Osteoblast (primary cell): ENCODE data around the gene KDM6B. TPM values are rescaled to one million over a fixed set of nuclear protein-coding genes. Genes with fewer than 3 reads are reported as not detected.

Experiments used
- DNase-seq: peaks from one replicate; pipeline ENCODE4 v3.0.0; 2011; ENCODE audit warnings: low spot score, mixed read lengths; ENCODE audit not compliant: insufficient read length; ENCODE audit errors: missing footprints
- H2AFZ ChIP-seq: 2 replicates; pipeline ENCODE4 v1.6.0; 2011; ENCODE audit warnings: mild to moderate bottlenecking, low read length
- H3K27ac ChIP-seq: 2 replicates; pipeline ENCODE4 v1.5.1; 2011; ENCODE audit warnings: mild to moderate bottlenecking, low read depth, low read length, moderate library complexity
- H3K27me3 ChIP-seq: 2 replicates; pipeline ENCODE4 v1.6.0; 2012; ENCODE audit warnings: mild to moderate bottlenecking, control low read depth, inconsistent platforms, low read length, moderate library complexity; ENCODE audit not compliant: insufficient read depth
- H3K36me3 ChIP-seq: 2 replicates; pipeline ENCODE4 v1.5.1; 2011; ENCODE audit warnings: mild to moderate bottlenecking, low read length, control low read depth, moderate library complexity; ENCODE audit not compliant: insufficient read depth
- H3K4me1 ChIP-seq: 2 replicates; pipeline ENCODE4 v1.5.1; 2011; ENCODE audit warnings: mild to moderate bottlenecking, low read length, control low read depth, moderate library complexity; ENCODE audit not compliant: insufficient read depth
- H3K4me2 ChIP-seq: 2 replicates; pipeline ENCODE4 v1.6.0; 2011; ENCODE audit warnings: mild to moderate bottlenecking, low read length; ENCODE audit not compliant: insufficient read depth
- H3K4me3 ChIP-seq: fragments of 200-600 bp; sonication (generic); 3 replicates; pipeline ENCODE4 v1.5.1; 2012; ENCODE audit warnings: mild to moderate bottlenecking, low read length, inconsistent platforms; ENCODE audit not compliant: insufficient read depth
- H3K79me2 ChIP-seq: 2 replicates; pipeline ENCODE4 v1.6.0; 2012; ENCODE audit warnings: mild to moderate bottlenecking, low read length, control low read depth, inconsistent platforms; ENCODE audit not compliant: insufficient read depth
- H3K9me3 ChIP-seq: 2 replicates; pipeline ENCODE4 v1.5.1; 2011; ENCODE audit warnings: low read depth, low read length, control low read depth
- H4K20me1 ChIP-seq: 2 replicates; pipeline ENCODE4 v1.6.0; 2012; ENCODE audit warnings: mild to moderate bottlenecking, low read length, control low read depth; ENCODE audit not compliant: insufficient read depth
- total RNA-seq: library from RNA; depleted of rRNA; stranded (reverse); fragments of >200 nt; gene quantifications from 2 replicates; pipeline ENCODE4 v1.2.3, GENCODE V29; 2012
- TF ChIP-seq, protein P1 (sequence below): IDR thresholded peaks from 2 replicates; pipeline ENCODE4 v1.5.1; 2011; ENCODE audit warnings: mild to moderate bottlenecking, low read depth, low read length, moderate library complexity; ENCODE audit errors: extremely low read depth

KDM6B gene
- total RNA-seq, 1 donor: 12.3 TPM

DNA sequence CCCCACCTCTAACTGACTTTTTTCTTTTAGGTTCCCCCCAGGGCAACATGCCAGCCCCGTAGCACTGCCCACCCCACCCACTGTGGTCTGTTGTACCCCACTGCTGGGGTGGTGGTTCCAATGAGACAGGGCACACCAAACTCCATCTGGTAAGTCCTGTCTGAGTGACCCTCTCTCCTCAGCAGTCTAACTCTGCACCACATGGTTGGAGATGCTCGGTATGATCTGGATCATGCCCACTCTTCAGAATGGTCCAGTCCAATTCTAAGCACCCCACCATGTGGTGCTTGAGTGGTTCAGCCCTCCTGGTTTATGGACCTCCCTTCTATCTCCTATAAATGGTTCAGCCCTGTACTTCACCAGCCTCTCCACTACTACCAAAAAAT lies 5.9 kb downstream of the KDM6B start:
- H3K4me2 ChIP-seq: no peak overlapping the region
- peak; percentile 91 for DNase-seq
- no peaks in the 10 kb centered on the region for H3K27me3 ChIP-seq
- TF ChIP-seq, protein P1, sequence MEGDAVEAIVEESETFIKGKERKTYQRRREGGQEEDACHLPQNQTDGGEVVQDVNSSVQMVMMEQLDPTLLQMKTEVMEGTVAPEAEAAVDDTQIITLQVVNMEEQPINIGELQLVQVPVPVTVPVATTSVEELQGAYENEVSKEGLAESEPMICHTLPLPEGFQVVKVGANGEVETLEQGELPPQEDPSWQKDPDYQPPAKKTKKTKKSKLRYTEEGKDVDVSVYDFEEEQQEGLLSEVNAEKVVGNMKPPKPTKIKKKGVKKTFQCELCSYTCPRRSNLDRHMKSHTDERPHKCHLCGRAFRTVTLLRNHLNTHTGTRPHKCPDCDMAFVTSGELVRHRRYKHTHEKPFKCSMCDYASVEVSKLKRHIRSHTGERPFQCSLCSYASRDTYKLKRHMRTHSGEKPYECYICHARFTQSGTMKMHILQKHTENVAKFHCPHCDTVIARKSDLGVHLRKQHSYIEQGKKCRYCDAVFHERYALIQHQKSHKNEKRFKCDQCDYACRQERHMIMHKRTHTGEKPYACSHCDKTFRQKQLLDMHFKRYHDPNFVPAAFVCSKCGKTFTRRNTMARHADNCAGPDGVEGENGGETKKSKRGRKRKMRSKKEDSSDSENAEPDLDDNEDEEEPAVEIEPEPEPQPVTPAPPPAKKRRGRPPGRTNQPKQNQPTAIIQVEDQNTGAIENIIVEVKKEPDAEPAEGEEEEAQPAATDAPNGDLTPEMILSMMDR: no peak
- H3K9me3 ChIP-seq: no peaks in the 10 kb centered on the region
- H3K36me3 ChIP-seq: peaks cover 9% of the 10 kb centered on the region
- H3K79me2 ChIP-seq: peaks cover 22% of the 10 kb centered on the region
- H3K4me1 ChIP-seq: peaks cover 44% of the 10 kb centered on the region
- no peak overlapping the region for H3K27ac ChIP-seq
- no peak overlapping the region for H3K4me3 ChIP-seq
- H4K20me1 ChIP-seq: peaks cover 27% of the 10 kb centered on the region
- no peak overlapping the region for H2AFZ ChIP-seq

DNA sequence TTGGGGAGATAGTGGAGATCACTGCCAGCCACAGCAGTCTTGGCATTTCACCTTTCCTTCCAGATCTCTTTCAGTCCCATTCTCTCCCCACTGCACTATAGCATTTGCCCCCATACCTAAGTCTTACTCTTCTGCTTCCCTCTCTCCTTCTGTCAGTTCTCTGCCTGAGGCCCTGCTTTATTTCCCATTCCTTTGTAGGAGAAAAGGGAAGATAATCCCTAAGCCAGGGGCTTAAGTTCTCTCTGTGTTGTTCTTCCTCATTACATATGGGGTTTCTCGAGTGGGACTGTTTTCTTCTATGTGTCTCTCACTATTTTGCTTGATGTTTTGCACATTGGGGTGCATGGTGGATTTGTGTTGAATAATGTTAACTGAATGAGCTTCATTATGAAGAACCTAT lies 6.4 kb downstream of the KDM6B start:
- Histone ChIP-seq H3K4me3 (no peak overlapping the region), H3K79me2 (peaks cover 27% of the 10 kb centered on the region), H4K20me1 (peaks cover 32% of the 10 kb centered on the region), H3K4me2 (no peak overlapping the region), H2AFZ (no peak overlapping the region), H3K27me3 (no peaks in the 10 kb centered on the region), H3K27ac (no peak overlapping the region), H3K4me1 (peaks cover 49% of the 10 kb centered on the region), H3K9me3 (no peaks in the 10 kb centered on the region), H3K36me3 (peaks cover 9% of the 10 kb centered on the region)
- TF ChIP-seq, protein P1: no peak
- DNase-seq: no peak

DNA sequence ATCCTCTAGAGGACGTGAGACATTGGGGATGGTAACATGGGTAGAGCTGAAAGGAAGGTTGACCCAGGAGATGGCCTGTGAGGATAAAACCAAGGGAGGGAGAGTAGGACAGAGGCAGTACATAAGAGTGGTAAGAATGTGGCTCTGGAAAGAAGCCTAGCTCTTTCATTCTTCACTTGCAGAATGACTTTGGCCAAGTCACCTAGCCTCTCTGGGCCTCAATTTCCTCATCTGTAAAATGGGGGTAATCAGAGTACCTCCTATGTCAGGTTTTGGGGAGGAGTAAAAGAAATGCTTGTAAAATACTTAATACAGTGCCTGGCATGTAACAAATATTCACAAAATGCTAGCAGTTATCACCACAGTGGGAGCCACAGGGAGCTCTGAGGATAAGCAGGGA lies 6.9 kb downstream of the KDM6B start:
- Histone ChIP-seq H3K4me1 (peaks cover 52% of the 10 kb centered on the region), H3K36me3 (peaks cover 9% of the 10 kb centered on the region), H3K79me2 (peaks cover 31% of the 10 kb centered on the region), H3K4me2 (peak overlapping the region; percentile 97), H3K27me3 (no peaks in the 10 kb centered on the region), H4K20me1 (peaks cover 36% of the 10 kb centered on the region), H2AFZ (no peak overlapping the region), H3K4me3 (peak overlapping the region; percentile 81), H3K9me3 (no peaks in the 10 kb centered on the region), H3K27ac (peak overlapping the region; percentile 99)
- no peak for DNase-seq
- TF ChIP-seq, protein P1: no peak

DNA sequence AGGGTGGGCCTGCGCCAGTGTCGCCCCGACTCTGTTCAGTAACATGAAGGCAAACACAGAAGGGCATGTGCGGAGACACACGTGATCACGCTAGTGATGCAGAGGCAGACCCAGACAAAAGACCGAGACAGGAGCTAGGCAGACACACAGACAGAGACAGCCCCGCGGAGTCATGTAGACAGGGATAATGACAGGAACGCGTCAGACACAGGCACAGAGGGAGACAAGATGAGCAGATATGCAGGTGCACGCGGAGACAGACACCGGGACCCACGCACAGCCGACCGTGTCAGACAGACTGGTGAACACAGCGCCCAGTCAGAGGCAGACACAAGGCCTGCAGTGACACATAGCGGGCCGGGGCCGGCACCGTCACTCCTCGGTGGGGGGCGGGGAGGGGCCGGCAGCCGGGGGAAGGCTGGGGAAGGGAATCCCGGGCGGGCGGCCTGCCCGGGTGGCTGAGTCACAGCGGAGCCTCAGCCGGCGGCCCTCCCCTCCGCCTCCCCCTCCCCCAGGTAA lies 7.4 kb downstream of the KDM6B start:
- TF ChIP-seq, protein P1: no peak
- peaks cover 52% of the 10 kb centered on the region for H3K4me1 ChIP-seq
- peaks cover 9% of the 10 kb centered on the region for H3K36me3 ChIP-seq
- DNase-seq: peak; percentile 99
- no peaks in the 10 kb centered on the region for H3K9me3 ChIP-seq
- H3K79me2 ChIP-seq: peaks cover 36% of the 10 kb centered on the region
- H2AFZ ChIP-seq: peak overlapping the region; percentile 70
- H3K4me3 ChIP-seq: peak overlapping the region; percentile 81
- peaks cover 36% of the 10 kb centered on the region for H4K20me1 ChIP-seq
- no peaks in the 10 kb centered on the region for H3K27me3 ChIP-seq
- H3K27ac ChIP-seq: peak overlapping the region; percentile 99
- H3K4me2 ChIP-seq: peak overlapping the region; percentile 97
